ENCODE data around the gene ANKMY1. TPM values are rescaled to one million over a fixed set of nuclear protein-coding genes. Genes with fewer than 3 reads are reported as not detected.
A peak's percentile ranks its signal among the peaks of the same experiment; 100 is the strongest.

The ANKMY1 gene
- total RNA-seq: 10 to 100 TPM; 18.5 to 19.9 TPM
- long read RNA-seq, partial matches to known transcripts: 1 of 16 reads
- long read RNA-seq, other reads (novel, unspliced or antisense): 11 of 16 reads

- peak; percentile 34 for ATAC-seq
- DNase-seq: peak; percentile 70 to 81
- intact Hi-C loops (cut with DNase I, micrococcal nuclease): no loop called here
These were observed at the start of gene ANKMY1 for GRCh38 chr2:240557808-240558207. Gene ANKMY1, minus strand, starts transcription at chr2:240557988. Its CDS starts 653 bp downstream, at chr2:240557335.

DNA sequence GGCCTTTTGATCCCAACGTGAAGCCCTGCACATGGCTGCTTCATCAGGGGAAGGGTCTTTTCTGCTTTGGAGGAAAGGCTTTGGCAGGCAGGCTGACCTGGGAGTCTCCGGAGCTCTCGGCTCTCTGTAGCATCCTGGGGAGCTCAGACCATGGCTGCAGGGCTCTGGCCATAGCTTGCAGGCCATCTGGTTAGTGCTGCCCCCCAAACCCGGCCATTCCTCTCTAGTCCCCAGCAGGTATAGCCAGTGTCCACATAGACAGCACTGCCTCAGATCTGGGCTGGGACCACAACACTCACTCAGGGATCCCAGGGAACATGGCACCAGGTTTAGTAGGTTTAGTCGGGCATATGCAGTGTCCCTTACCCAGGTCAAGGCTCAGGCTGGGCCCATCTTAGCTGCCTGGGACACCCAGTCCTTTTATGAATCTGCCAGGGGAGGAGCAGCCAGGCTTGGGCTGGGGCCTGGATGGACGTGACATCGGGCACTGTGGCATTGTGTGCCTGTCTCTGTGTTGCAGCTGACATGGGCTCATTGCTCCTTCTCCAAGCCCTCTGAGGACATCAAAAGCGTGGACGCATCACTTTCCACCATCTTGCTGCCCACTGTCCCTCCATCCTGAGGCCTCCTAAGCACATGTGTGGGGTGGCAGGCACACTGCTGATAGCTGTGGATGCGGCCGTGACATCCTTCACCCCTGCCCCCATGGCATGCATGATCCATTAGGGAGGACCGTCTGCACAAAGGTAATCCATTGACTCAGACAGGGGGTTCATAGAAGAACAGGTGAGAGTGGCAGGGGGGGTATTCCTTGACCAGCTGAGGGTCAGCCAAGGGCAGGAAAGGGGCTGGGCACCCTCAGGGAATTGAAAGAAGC, 48.3 kb upstream of the ANKMY1 start:
- DNase-seq (peak in 1 of 2 donors; percentile 16), ATAC-seq (peak; percentile 15)
- intact Hi-C loops (cut with DNase I, micrococcal nuclease): no loop called here

- intact Hi-C loops (cut with DNase I, micrococcal nuclease): no loop called here
- peak; percentile 86 to 91 for DNase-seq
These were observed 47.3 kb upstream of the ANKMY1 start for GRCh38 chr2:240604939-240605716.

GRCh38 chr2:240604291-240604938, 46.6 kb upstream of the ANKMY1 start:
- peak; percentile 65 for ATAC-seq
- intact Hi-C loops (cut with DNase I, micrococcal nuclease): no loop called here
- peak; percentile 83 to 86 for DNase-seq

More at GRCh38 chr2:240604939-240605716, 47.3 kb upstream of the ANKMY1 start:
- peak; percentile 88 for ATAC-seq

GRCh38 chr2:240603846-240604245, 46.1 kb upstream of the ANKMY1 start:
- DNase-seq (peak; percentile 12 to 28), ATAC-seq (no peak)
- intact Hi-C loops (cut with DNase I, micrococcal nuclease): no loop called here

GRCh38 chr2:240603081-240603835, 45.5 kb upstream of the ANKMY1 start:
- intact Hi-C loops (cut with DNase I, micrococcal nuclease): no loop called here
- ATAC-seq (no peak), DNase-seq (peak; percentile 20 to 24)

- DNase-seq (peak; percentile 13 to 23), ATAC-seq (no peak)
- intact Hi-C loops (cut with DNase I, micrococcal nuclease): no loop called here
These were observed 44.7 kb upstream of the ANKMY1 start for GRCh38 chr2:240602266-240603050.

GRCh38 chr2:240601831-240602160, 44.0 kb upstream of the ANKMY1 start:
- ATAC-seq (no peak), DNase-seq (no peak)
- intact Hi-C loops (cut with DNase I, micrococcal nuclease): no loop called here

GRCh38 chr2:240601061-240601830, 43.5 kb upstream of the ANKMY1 start:
- intact Hi-C loops (cut with DNase I, micrococcal nuclease): no loop called here

GRCh38 chr2:240600451-240600961, 42.7 kb upstream of the ANKMY1 start:
- intact Hi-C loops (cut with DNase I, micrococcal nuclease): no loop called here
- DNase-seq (peak; percentile 1 to 16), ATAC-seq (no peak)

More at GRCh38 chr2:240601061-240601830, 43.5 kb upstream of the ANKMY1 start:
- ATAC-seq: no peak
- peak; percentile 4 to 21 for DNase-seq

GRCh38 chr2:240599141-240599583, 41.4 kb upstream of the ANKMY1 start:
- DNase-seq: peak; percentile 1 to 16
- no peak for ATAC-seq
- intact Hi-C loops (cut with DNase I, micrococcal nuclease): no loop called here

GRCh38 chr2:240598311-240598911, 40.6 kb upstream of the ANKMY1 start:
- ATAC-seq: no peak
- intact Hi-C loops (cut with DNase I, micrococcal nuclease): no loop called here

GRCh38 chr2:240597419-240598181, 39.8 kb upstream of the ANKMY1 start:
- peak in 1 of 2 donors; percentile 13 for DNase-seq
- ATAC-seq: no peak
- intact Hi-C loops (cut with DNase I, micrococcal nuclease): no loop called here

More at GRCh38 chr2:240598311-240598911, 40.6 kb upstream of the ANKMY1 start:
- DNase-seq: peak; percentile 2 to 15

- peak in 1 of 2 donors; percentile 19 for DNase-seq
- ATAC-seq: no peak
- intact Hi-C loops (cut with DNase I, micrococcal nuclease): no loop called here
These were observed 39.2 kb upstream of the ANKMY1 start for GRCh38 chr2:240597054-240597418.

- ATAC-seq (no peak), DNase-seq (peak in 1 of 2 donors; percentile 41)
- intact Hi-C loops (cut with DNase I, micrococcal nuclease): no loop called here
These were observed 38.7 kb upstream of the ANKMY1 start for GRCh38 chr2:240596491-240596931.

DNA sequence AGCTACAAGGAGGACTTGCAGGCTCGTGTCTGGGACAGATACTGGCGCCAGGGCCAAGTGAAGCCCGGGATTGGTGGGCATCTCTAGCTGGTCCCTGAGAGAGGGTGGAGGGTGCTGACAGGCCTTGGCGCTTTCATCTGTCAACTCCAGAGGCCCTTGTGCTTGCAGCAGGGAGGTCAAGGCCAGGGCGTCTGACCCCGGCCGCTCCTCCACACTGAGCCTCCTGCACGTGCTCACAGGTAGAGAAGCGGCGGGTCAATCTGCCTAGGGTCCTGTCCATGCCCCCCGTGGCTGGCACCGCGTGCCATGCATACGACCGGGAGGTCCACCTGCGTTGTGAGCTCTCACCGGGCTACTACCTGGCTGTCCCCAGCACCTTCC, 38.3 kb upstream of the ANKMY1 start:
- ATAC-seq: no peak
- no peak for DNase-seq
- intact Hi-C loops (cut with DNase I, micrococcal nuclease): no loop called here

Data from left colon (tissue), 2 donors.